GM19467 (cell line): Measurements from ENCODE around the gene CDC42BPB.
A peak's percentile ranks its signal among the peaks of the same experiment; 100 is the strongest.

Experiments
- ATAC-seq: cut with Tn5 transposase; IDR thresholded peaks from one replicate; pipeline ENCODE4 v1.9.1; 2021; ENCODE audit warnings: mild to moderate bottlenecking, moderate library complexity; ENCODE audit not compliant: unreplicated experiment

The CDC42BPB gene

GRCh38 chr14:103096387-103096786 is 39.0 kb upstream of the CDC42BPB start:
- ATAC-seq: no peak

GRCh38 chr14:103095210-103095778 is 37.9 kb upstream of the CDC42BPB start:
- no peak for ATAC-seq

- no peak for ATAC-seq
These were observed 37.3 kb upstream of the CDC42BPB start, which contains the start of gene EXOC3L4 for GRCh38 chr14:103094406-103095209. Gene EXOC3L4, plus strand, starts transcription at chr14:103094725. Its CDS starts 5,495 bp downstream, at chr14:103100220.

- no peak for ATAC-seq
These were observed 36.6 kb upstream of the CDC42BPB start for GRCh38 chr14:103093856-103094405.

GRCh38 chr14:103091883-103092222 is 34.5 kb upstream of the CDC42BPB start:
- ATAC-seq: no peak

GRCh38 chr14:103091041-103091882 is 33.9 kb upstream of the CDC42BPB start:
- peak; percentile 61 for ATAC-seq

- ATAC-seq: no peak
These were observed 33.2 kb upstream of the CDC42BPB start for GRCh38 chr14:103090481-103091020.

GRCh38 chr14:103089386-103090335 is 32.3 kb upstream of the CDC42BPB start:
- no peak for ATAC-seq

- ATAC-seq: no peak
These were observed 31.6 kb upstream of the CDC42BPB start for GRCh38 chr14:103088921-103089320.

- no peak for ATAC-seq
These were observed 30.0 kb upstream of the CDC42BPB start for GRCh38 chr14:103087343-103087835.

GRCh38 chr14:103086771-103087342 is 29.5 kb upstream of the CDC42BPB start:
- no peak for ATAC-seq

GRCh38 chr14:103085106-103086091 is 28.1 kb upstream of the CDC42BPB start:
- ATAC-seq: no peak

- no peak for ATAC-seq
These were observed 26.9 kb upstream of the CDC42BPB start, which contains the start of gene LBHD2 for GRCh38 chr14:103084021-103084919. Gene LBHD2, plus strand, starts transcription at chr14:103084210. Its CDS starts 1,803 bp downstream, at chr14:103086013.

- ATAC-seq: no peak
These were observed 24.6 kb upstream of the CDC42BPB start for GRCh38 chr14:103081951-103082350.

- no peak for ATAC-seq
These were observed 21.7 kb upstream of the CDC42BPB start for GRCh38 chr14:103078860-103079587.

GRCh38 chr14:103078420-103078749 is 21.0 kb upstream of the CDC42BPB start:
- no peak for ATAC-seq
